ENCODE measurements around the gene ATP8B4.

DNA sequence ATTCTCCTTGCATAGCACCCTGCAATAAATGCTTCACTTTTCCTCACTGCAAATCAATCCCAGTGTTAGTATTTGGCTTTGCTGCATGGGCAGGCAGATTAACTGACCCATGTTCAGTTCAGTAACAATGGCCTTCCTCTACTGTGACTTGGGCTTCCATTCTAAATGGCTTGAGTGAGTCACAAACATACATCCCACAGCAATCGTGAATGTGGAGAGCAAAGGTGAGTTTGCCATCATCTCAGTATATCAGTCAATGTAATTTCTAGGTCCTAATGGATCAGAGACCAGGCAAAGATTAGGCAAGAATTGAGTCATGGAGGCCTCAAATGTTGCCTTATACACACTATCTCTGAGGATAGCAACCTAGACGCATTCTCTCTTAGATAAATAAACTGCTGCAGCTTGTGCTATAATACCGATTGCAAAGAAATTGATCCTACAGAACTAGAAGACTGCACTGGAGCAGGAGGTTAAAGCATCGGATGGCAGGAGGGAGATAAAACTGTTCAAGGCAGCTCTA is 8.3 kb upstream of the ATP8B4 start:
- TF ChIP-seq, protein P1, sequence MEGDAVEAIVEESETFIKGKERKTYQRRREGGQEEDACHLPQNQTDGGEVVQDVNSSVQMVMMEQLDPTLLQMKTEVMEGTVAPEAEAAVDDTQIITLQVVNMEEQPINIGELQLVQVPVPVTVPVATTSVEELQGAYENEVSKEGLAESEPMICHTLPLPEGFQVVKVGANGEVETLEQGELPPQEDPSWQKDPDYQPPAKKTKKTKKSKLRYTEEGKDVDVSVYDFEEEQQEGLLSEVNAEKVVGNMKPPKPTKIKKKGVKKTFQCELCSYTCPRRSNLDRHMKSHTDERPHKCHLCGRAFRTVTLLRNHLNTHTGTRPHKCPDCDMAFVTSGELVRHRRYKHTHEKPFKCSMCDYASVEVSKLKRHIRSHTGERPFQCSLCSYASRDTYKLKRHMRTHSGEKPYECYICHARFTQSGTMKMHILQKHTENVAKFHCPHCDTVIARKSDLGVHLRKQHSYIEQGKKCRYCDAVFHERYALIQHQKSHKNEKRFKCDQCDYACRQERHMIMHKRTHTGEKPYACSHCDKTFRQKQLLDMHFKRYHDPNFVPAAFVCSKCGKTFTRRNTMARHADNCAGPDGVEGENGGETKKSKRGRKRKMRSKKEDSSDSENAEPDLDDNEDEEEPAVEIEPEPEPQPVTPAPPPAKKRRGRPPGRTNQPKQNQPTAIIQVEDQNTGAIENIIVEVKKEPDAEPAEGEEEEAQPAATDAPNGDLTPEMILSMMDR (IDR thresholded peaks at IDR 0.05; ENCODE audit: low read length) = no peak
- no peak for TF ChIP-seq EZH2 (IDR thresholded peaks at IDR 0.05; ENCODE audit: borderline replicate concordance, low read length)
